Measurements from ENCODE around the gene EFNA1.

EFNA1 gene

DNA sequence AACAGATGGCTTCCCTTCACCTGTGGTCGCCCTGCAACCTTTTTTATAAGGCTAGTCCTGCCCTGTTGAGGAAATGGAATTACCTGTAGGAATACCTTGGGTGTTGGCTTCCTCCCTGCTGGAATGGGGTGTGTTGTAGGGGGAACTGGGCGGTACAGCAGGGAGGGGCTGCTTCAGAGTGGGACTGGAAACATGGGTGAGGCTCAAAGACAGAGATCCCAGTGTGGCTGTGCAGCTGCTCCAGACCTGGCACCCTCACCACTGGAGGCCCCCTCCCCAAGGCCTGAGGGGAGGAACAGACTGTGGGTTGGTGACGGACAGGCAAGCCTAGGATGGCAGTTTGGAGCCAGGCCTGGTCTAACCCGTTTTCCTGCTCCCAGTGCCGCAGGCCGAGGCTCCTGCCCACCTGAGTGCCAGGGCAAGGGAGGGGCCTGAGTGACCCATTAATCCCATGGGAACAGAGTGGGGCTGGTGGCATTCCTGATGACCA lies 44.6 kb upstream of the EFNA1 start:
- TF ChIP-seq POLR2A (IDR thresholded peaks at IDR 0.05; ENCODE audit: low read depth, low read length) (no peak), TAF1 (IDR thresholded peaks at IDR 0.05; ENCODE audit: low read depth, low read length) (no peak), PAX5 (IDR thresholded peaks at IDR 0.05; ENCODE audit: insufficient read depth, low read length, severe bottlenecking) (no peak), POU2F2 (IDR thresholded peaks at IDR 0.05; ENCODE audit: low read depth, low read length) (no peak), POLR2AphosphoS5 (IDR thresholded peaks at IDR 0.05; ENCODE audit: low read depth, low read length) (no peak), SPI1 (IDR thresholded peaks at IDR 0.05; ENCODE audit: low read depth, low read length) (no peak)
- DNase-seq (ENCODE audit: insufficient read length, low spot score) (no peak), FAIRE-seq (no peak)

DNA sequence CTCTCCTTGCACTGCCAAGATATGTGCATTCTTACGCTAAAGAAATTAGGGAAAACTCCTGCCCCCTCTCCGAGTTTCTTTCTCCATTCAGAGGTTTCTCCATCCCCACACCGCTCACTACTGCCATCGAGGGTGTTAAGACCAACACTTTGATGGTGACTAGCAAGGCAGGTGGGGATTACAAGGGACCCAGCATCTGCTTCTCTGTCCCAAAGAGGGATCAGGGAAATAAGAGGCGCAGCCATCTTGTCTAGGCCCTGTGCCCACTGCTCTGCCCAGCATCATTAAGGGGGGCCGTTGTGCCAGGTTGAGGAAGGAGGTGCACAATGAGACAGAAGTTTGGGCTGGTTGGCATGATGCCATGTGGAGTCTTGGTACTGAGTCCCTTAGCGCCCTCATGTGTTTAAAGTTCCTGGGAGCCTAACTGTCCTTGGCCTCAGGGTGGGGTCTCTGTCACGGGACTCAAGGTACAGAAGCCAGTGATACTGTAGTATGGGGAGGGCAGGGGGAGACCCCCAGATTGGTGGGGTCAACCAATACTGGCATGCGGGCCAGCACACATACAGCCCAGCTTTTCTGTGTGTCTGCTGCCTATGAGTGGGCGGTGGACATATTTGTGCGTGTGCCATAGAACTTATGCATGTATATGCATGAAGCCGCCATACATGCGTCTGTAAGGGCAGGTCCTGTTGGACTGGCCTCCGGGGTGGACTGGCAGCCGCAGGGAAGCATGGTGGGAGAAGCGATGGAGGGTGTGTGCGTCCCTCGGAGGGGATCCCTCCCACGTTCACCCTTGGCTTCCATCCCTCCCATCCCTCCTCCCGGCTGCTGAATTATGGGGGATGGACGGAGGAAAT lies 43.6 kb upstream of the EFNA1 start:
- no peak for FAIRE-seq
- no peak for DNase-seq (ENCODE audit: insufficient read length, low spot score)

DNA sequence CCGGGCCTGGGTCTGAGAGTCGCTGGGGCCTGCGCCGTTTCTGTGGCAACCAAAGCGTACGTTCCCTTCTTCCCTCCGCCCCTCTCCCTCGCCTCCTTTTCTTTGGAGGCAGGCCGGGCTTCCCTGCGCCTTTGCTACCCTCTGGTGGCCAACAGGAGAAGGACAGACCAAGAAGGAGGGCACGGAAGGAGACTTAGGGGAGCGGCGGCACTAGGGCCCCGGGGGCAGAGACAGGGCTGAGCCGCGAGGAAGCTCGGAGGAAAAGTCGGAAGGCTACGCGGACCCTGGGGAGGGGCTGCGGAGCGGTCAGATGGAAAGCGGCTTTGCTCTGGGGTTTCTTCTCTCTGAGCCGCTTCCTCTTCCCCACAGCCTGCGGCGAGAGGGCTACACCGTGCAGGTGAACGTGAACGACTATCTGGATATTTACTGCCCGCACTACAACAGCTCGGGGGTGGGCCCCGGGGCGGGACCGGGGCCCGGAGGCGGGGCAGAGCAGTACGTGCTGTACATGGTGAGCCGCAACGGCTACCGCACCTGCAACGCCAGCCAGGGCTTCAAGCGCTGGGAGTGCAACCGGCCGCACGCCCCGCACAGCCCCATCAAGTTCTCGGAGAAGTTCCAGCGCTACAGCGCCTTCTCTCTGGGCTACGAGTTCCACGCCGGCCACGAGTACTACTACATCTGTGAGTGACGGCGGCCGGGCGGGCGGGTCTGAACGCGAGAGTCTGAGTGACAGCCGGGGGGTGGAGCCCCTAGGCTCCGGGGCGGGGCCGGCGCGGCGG lies 42.8 kb upstream of the EFNA1 start:
- TF ChIP-seq POU2F2 (IDR thresholded peaks at IDR 0.05; ENCODE audit: low read depth, low read length) = peak; percentile 43; the same call in 1 of the 2 replicates
- TF ChIP-seq SPI1 (IDR thresholded peaks at IDR 0.05; ENCODE audit: low read depth, low read length) = peak; percentile 4; the same call in 1 of the 2 replicates
- no peak for TF ChIP-seq POLR2AphosphoS5 (IDR thresholded peaks at IDR 0.05; ENCODE audit: low read depth, low read length)
- no peak for TF ChIP-seq TAF1 (IDR thresholded peaks at IDR 0.05; ENCODE audit: low read depth, low read length)
- TF ChIP-seq POLR2A (IDR thresholded peaks at IDR 0.05; ENCODE audit: low read depth, low read length) = no peak
- FAIRE-seq = peak; percentile 96

More for the DNA sequence above, 43.6 kb upstream of the EFNA1 start:
- TF ChIP-seq TAF1 (IDR thresholded peaks at IDR 0.05; ENCODE audit: low read depth, low read length) = no peak
- TF ChIP-seq PAX5 (IDR thresholded peaks at IDR 0.05; ENCODE audit: insufficient read depth, low read length, severe bottlenecking) = no peak
- no peak for TF ChIP-seq SPI1 (IDR thresholded peaks at IDR 0.05; ENCODE audit: low read depth, low read length)
- no peak for TF ChIP-seq POU2F2 (IDR thresholded peaks at IDR 0.05; ENCODE audit: low read depth, low read length)
- no peak for TF ChIP-seq POLR2AphosphoS5 (IDR thresholded peaks at IDR 0.05; ENCODE audit: low read depth, low read length)
- TF ChIP-seq POLR2A (IDR thresholded peaks at IDR 0.05; ENCODE audit: low read depth, low read length) = no peak

DNA sequence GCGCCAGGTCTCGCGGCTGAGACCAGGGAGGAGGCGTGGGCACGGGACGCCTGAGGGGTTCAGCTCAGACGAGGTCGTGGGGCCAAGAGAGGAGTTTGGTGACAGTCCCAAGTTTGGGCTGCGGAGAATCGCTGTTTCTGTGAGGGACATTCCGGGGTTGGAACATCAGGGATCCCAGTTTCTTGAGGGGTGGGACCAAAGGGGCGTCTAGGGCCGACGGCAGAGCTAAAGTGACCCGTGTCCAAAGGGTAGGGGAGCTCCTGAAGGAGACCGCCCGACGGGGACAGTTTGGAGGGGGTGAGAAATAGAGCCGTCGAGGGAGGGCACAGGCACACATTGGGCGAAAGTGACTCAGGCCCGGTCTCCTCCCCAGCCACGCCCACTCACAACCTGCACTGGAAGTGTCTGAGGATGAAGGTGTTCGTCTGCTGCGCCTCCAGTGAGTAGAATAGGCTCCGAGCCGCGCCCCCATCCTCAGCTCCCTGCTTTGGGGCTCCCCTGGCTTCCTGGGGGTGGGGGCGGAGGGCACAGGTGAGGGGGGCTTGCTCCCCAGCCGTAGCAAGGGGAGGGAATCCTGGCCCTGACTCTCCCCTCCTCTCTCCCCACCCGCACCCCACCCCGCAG lies 42.1 kb upstream of the EFNA1 start:
- no peak for TF ChIP-seq POU2F2 (IDR thresholded peaks at IDR 0.05; ENCODE audit: low read depth, low read length)
- no peak for TF ChIP-seq SPI1 (IDR thresholded peaks at IDR 0.05; ENCODE audit: low read depth, low read length)
- TF ChIP-seq POLR2AphosphoS5 (IDR thresholded peaks at IDR 0.05; ENCODE audit: low read depth, low read length) = no peak
- no peak for TF ChIP-seq POLR2A (IDR thresholded peaks at IDR 0.05; ENCODE audit: low read depth, low read length)
- TF ChIP-seq TAF1 (IDR thresholded peaks at IDR 0.05; ENCODE audit: low read depth, low read length) = no peak
- TF ChIP-seq PAX5 (IDR thresholded peaks at IDR 0.05; ENCODE audit: insufficient read depth, low read length, severe bottlenecking) = no peak
- FAIRE-seq = no peak
- no peak for DNase-seq (ENCODE audit: insufficient read length, low spot score)

More for the DNA sequence above, 42.8 kb upstream of the EFNA1 start:
- peak; percentile 95 for DNase-seq (ENCODE audit: insufficient read length, low spot score)

DNA sequence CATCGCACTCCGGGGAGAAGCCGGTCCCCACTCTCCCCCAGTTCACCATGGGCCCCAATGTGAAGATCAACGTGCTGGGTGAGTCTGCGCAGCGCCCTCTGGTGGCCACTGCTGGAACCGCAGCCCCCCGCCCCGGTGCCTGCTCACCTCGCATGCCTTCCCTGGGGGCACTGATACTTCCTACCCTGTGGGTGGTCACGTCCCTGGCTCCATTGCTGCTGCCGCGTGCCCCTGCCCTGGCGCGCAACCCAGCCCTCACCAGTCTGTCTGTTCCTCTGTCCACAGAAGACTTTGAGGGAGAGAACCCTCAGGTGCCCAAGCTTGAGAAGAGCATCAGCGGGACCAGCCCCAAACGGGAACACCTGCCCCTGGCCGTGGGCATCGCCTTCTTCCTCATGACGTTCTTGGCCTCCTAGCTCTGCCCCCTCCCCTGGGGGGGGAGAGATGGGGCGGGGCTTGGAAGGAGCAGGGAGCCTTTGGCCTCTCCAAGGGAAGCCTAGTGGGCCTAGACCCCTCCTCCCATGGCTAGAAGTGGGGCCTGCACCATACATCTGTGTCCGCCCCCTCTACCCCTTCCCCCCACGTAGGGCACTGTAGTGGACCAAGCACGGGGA lies 41.4 kb upstream of the EFNA1 start:
- peak; percentile 89 for FAIRE-seq
- TF ChIP-seq SPI1 (IDR thresholded peaks at IDR 0.05; ENCODE audit: low read depth, low read length) (no peak), POLR2A (IDR thresholded peaks at IDR 0.05; ENCODE audit: low read depth, low read length) (no peak), PAX5 (IDR thresholded peaks at IDR 0.05; ENCODE audit: insufficient read depth, low read length, severe bottlenecking) (no peak), POLR2AphosphoS5 (IDR thresholded peaks at IDR 0.05; ENCODE audit: low read depth, low read length) (no peak), POU2F2 (IDR thresholded peaks at IDR 0.05; ENCODE audit: low read depth, low read length) (no peak), TAF1 (IDR thresholded peaks at IDR 0.05; ENCODE audit: low read depth, low read length) (no peak)
- DNase-seq (ENCODE audit: insufficient read length, low spot score) = no peak

DNA sequence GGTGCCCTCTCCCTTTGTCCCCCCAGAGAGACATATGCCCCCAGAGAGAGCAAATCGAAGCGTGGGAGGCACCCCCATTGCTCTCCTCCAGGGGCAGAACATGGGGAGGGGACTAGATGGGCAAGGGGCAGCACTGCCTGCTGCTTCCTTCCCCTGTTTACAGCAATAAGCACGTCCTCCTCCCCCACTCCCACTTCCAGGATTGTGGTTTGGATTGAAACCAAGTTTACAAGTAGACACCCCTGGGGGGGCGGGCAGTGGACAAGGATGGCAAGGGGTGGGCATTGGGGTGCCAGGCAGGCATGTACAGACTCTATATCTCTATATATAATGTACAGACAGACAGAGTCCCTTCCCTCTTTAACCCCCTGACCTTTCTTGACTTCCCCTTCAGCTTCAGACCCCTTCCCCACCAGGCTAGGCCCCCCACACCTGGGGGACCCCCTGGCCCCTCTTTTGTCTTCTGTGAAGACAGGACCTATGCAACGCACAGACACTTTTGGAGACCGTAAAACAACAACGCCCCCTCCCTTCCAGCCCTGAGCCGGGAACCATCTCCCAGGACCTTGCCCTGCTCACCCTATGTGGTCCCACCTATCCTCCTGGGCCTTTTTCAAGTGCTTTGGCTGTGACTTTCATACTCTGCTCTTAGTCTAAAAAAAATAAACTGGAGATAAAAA lies 40.7 kb upstream of the EFNA1 start:
- no peak for DNase-seq (ENCODE audit: insufficient read length, low spot score)
- no peak for FAIRE-seq
- TF ChIP-seq POLR2AphosphoS5 (IDR thresholded peaks at IDR 0.05; ENCODE audit: low read depth, low read length) = no peak
- TF ChIP-seq POU2F2 (IDR thresholded peaks at IDR 0.05; ENCODE audit: low read depth, low read length) = no peak
- TF ChIP-seq PAX5 (IDR thresholded peaks at IDR 0.05; ENCODE audit: insufficient read depth, low read length, severe bottlenecking) = no peak
- TF ChIP-seq POLR2A (IDR thresholded peaks at IDR 0.05; ENCODE audit: low read depth, low read length) = no peak
- no peak for TF ChIP-seq SPI1 (IDR thresholded peaks at IDR 0.05; ENCODE audit: low read depth, low read length)
- TF ChIP-seq TAF1 (IDR thresholded peaks at IDR 0.05; ENCODE audit: low read depth, low read length) = no peak

DNA sequence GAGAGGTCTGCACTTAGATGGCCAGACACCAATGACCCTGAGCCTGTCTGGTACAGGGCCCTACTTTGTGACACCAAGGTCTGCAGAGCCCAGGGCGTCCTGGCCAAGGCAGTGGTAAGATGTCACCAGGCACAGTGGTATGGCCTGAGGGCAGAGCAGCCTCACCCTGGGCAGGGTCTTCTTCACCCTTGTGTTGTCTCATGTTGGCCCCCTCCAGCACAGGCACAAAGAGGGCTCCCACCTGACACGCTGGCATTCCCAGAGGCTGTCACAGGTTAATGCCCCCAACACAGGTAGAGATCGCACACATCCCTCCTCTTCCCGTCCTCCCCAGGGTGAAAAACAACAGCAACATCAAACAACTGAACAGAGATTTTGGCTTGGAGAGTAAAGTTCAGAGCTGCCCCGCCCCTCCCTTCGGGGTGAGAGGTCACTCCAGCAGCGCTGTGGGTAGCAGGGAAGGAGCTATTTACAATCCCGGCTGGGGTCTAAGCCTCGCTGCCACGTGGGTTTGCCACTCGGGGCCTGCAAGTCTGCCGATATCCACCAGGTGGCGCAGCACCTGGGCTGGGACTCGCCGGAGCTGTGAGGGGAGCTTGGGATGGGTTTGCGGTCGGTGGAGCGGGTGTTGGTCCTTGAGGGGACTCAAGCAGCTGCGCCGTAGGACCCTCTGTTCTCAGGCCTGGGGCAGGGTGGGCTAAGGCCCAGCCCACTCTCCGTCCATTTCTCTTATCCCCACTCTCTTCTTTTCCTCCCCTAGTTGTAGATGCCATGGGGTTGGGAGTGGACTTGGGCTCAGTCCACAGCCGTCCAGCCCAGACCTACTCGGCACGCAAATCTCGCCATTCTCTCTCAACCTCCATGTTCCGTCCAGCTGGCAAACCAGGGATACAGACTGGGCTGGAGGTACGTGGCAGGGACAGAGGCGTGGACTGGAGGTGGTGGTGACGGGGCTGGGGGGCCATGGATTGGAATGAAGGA lies 36.3 kb upstream of the EFNA1 start:
- TF ChIP-seq POLR2A (IDR thresholded peaks at IDR 0.05; ENCODE audit: low read depth, low read length) = no peak
- TF ChIP-seq POLR2AphosphoS5 (IDR thresholded peaks at IDR 0.05; ENCODE audit: low read depth, low read length) = no peak
- TF ChIP-seq PAX5 (IDR thresholded peaks at IDR 0.05; ENCODE audit: insufficient read depth, low read length, severe bottlenecking) = no peak
- TF ChIP-seq POU2F2 (IDR thresholded peaks at IDR 0.05; ENCODE audit: low read depth, low read length) = no peak
- TF ChIP-seq SPI1 (IDR thresholded peaks at IDR 0.05; ENCODE audit: low read depth, low read length) = no peak
- TF ChIP-seq TAF1 (IDR thresholded peaks at IDR 0.05; ENCODE audit: low read depth, low read length) = no peak
- peak; percentile 94 for FAIRE-seq

More for the DNA sequence above, 36.3 kb upstream of the EFNA1 start:
- peak; percentile 66 for DNase-seq (ENCODE audit: insufficient read length, low spot score)
